ENCODE results near the gene ALOX5AP.

ALOX5AP gene

GRCh38 chr13:30735025-30735871 is at the start of gene ALOX5AP:
Gene ALOX5AP, plus strand, starts transcription at chr13:30735543. Its CDS starts 63 bp downstream, at chr13:30735606.
- DNase-seq (ENCODE audit: low spot score) = peak; percentile 55

GRCh38 chr13:30685987-30686386 is 49.4 kb upstream of the ALOX5AP start:
- no peak for DNase-seq (ENCODE audit: low spot score)

GRCh38 chr13:30687601-30688000 is 47.7 kb upstream of the ALOX5AP start:
- no peak for DNase-seq (ENCODE audit: low spot score)

GRCh38 chr13:30689752-30690151 is 45.6 kb upstream of the ALOX5AP start:
- no peak for DNase-seq (ENCODE audit: low spot score)

- DNase-seq (ENCODE audit: low spot score) = peak; percentile 69
Observed at GRCh38 chr13:30690282-30691188, 44.8 kb upstream of the ALOX5AP start.

- no peak for DNase-seq (ENCODE audit: low spot score)
Observed at GRCh38 chr13:30692113-30692512, 43.2 kb upstream of the ALOX5AP start.

- peak; percentile 77 for DNase-seq (ENCODE audit: low spot score)
Observed at GRCh38 chr13:30696278-30697176, 38.8 kb upstream of the ALOX5AP start.

GRCh38 chr13:30697177-30697953 is 38.0 kb upstream of the ALOX5AP start:
- no peak for DNase-seq (ENCODE audit: low spot score)

- DNase-seq (ENCODE audit: low spot score) = no peak
Observed at GRCh38 chr13:30697996-30698401, 37.3 kb upstream of the ALOX5AP start.

- DNase-seq (ENCODE audit: low spot score) = no peak
Observed at GRCh38 chr13:30698488-30699005, 36.8 kb upstream of the ALOX5AP start.

- no peak for DNase-seq (ENCODE audit: low spot score)
Observed at GRCh38 chr13:30700364-30700763, 35.0 kb upstream of the ALOX5AP start.

GRCh38 chr13:30702006-30702405 is 33.3 kb upstream of the ALOX5AP start:
- no peak for DNase-seq (ENCODE audit: low spot score)

- DNase-seq (ENCODE audit: low spot score) = no peak
Observed at GRCh38 chr13:30704596-30704995, 30.7 kb upstream of the ALOX5AP start.

GRCh38 chr13:30705680-30706079 is 29.7 kb upstream of the ALOX5AP start:
- no peak for DNase-seq (ENCODE audit: low spot score)

- no peak for DNase-seq (ENCODE audit: low spot score)
Observed at GRCh38 chr13:30708541-30708940, 26.8 kb upstream of the ALOX5AP start.

GRCh38 chr13:30710442-30710841 is 24.9 kb upstream of the ALOX5AP start:
- DNase-seq (ENCODE audit: low spot score) = no peak

GRCh38 chr13:30711375-30711774 is 24.0 kb upstream of the ALOX5AP start:
- DNase-seq (ENCODE audit: low spot score) = no peak

GRCh38 chr13:30711837-30712236 is 23.5 kb upstream of the ALOX5AP start:
- no peak for DNase-seq (ENCODE audit: low spot score)

GRCh38 chr13:30712536-30713532 is 22.5 kb upstream of the ALOX5AP start:
- peak; percentile 72 for DNase-seq (ENCODE audit: low spot score)
